ENCODE data around the gene LNX2.

The LNX2 gene

DNA sequence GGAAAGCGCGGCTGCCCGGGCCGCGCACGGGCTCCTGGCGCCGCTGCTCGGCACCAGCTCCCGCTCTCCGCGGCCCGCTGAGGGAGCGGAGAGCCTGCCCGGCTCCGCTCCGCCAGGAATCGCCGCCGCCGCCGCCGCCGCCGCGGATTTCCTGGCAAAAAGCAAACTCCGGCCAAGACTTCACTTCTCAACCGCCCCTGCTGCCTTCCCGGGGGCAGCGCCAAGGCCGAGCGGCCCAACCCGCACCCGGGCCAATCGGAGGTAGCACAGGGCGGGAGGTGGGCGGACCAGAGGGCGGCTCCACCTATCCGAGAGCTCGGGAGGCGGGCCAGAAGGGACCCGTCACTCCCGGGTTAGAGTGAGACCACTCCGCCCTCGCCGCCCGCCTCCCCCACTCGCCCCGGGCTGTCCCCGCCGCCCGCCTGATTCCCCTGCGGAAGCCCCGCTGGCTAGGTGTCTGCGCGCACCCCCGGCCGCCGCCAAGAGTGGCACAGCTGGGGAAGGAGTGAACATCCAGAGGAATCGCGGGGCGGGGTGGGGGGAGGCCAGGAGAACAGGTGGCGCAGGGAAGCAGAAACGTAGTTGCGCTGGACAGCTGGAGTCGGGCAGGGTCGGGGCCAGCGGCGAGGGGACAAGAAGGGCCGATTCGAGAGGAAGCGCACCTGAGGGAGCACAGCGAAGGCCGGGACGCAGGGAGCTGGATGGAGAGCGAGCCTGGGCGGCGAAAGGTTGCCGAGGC is at the start of gene LNX2:
TSS of gene LNX2 (minus strand) at position 153 of the 739 bp plus-strand sequence. CDS start 38,826 bp downstream, outside the sequence.
- DNase-seq, result peak; percentile 97

DNA sequence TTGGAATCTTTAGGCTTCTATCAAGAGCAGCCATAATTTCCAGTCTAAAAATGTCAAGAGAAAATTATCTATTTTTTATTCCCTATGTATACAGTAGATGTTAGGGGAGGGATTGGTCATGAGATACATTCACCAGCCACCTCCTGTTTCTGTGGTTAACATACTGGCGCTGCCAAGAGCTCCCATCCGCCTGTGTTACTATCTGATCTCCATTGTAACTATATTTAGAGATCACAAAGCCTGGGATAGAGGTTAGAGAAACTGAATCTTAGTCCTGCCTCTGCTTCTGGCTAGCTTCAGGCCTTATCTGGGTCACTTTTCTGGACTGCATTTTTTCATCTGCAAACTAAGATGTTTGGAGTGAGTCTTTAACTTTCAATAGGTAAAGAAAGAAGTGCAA is 47.6 kb upstream of the LNX2 start:
- no peak for DNase-seq

DNA sequence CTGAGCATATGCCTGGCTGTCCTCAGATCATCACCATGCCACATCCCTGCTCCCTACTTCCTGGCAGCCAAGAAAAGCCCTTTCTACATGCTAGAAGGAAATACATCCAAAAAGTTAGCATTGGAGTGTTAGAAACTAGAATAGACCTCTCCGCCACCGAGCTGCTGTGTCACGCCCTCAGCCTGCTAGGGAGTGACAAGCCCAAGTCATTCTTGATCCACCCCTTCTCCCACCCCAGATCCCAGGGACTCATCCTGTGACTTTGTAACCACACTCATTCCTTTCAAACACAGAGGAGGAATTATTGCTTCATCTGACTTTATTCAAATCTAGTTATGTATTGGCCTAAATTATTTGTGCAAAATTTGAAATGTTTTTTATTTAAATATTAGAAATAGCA is 46.6 kb upstream of the LNX2 start:
- DNase-seq, result no peak

GRCh38 chr13:27665761-27666160 is 45.4 kb upstream of the LNX2 start:
- no peak for DNase-seq

DNA sequence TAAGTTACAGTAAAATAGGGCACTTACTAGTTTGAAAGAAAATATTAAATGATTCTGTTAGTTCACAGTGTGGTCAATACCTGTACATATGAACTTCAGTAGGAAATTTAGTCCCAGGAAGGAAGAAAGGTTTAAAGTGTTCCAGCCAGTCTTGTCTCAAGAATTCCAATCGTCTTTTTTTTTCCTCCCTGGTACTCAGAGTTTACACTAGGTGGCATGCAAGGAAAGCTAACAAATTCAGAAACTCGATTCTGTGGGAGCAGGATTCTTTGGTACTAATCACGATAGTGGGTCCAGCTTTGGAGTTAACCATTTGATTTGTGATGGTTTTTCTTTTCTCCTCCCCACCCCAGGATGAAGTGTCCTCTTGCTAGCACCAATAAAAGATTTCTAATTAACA is 45.0 kb upstream of the LNX2 start:
- no peak for DNase-seq

- no peak for DNase-seq
Observed at GRCh38 chr13:27663947-27664346, 43.6 kb upstream of the LNX2 start.

DNA sequence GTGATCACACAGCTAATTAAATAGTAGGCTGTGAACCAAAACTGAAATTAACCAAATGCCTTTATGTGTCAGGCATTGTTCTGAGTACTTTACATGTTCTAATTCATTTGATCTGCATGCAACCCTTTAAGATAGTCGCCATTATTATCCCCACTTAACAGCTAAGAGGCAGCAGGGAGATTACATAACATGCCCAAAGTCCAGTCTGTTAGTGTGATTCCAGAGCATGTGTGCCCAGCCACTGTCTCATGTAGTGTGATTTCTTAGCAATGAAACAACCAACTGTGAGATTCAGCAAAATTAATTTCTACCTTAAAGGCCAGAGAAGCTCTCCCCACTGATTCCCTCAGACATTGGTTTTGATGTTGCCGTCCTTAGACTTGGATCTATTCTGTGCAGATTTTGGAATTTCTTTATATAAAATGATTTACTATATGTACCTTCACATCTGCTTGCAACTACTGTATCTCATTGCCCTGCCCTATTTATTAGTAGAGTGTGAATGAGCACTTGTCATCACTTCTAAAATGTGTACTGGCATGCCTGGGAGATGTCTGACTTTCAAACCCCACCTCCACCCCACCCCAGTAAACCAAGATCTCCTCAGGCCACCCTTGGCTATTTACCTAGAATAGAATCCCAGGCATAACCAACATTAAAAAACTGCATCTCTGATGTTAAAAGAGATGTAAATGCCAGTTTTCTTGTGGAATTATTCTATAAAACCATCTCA is 42.6 kb upstream of the LNX2 start:
- no peak for DNase-seq

GRCh38 chr13:27661017-27661416 is 40.7 kb upstream of the LNX2 start:
- DNase-seq, result no peak

GRCh38 chr13:27660511-27660910 is 40.2 kb upstream of the LNX2 start:
- DNase-seq, result no peak

GRCh38 chr13:27659145-27659865 is 39.0 kb upstream of the LNX2 start:
- DNase-seq, result no peak

GRCh38 chr13:27658546-27658945 is 38.2 kb upstream of the LNX2 start:
- peak; percentile 45 for DNase-seq

DNA sequence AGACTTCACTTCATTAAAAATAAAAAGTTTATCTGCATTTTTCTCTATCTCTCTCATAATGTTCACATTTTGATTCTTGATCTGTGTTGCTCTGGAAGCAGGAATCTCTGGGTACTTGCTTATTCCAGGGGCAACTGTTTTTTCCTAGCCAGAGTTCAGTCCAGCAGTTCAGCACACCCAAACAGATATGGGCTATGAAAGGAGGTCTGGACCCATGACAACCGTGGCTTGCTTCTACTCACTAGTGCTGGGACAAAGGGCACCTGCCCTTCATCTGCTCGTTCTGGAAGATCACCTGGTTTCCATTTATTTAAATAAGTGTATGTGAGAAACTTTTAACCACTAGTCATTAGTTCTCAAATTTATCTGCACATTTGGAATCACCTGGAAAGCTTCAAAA is 37.4 kb upstream of the LNX2 start:
- DNase-seq, result no peak

DNA sequence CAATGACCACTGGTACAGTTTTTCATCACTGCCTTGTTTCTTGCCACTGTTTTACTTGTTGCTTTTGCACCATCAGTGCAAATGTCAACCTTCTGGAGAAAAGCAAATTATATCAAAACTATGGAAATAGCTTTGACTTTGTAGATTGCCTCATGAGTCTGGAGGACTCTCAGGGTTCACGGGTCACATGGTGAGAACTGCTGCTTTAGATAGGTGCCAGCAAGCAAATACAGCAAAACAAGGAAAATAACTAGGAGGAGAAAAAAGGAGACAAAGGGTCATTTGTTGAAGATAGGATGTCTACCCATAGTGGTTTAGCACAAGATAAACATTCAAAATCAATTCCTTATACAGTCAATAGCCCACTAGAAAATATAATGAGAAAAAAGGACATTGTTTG is 34.5 kb upstream of the LNX2 start:
- DNase-seq, result no peak

GRCh38 chr13:27654059-27654458 is 33.7 kb upstream of the LNX2 start:
- DNase-seq, result no peak

DNA sequence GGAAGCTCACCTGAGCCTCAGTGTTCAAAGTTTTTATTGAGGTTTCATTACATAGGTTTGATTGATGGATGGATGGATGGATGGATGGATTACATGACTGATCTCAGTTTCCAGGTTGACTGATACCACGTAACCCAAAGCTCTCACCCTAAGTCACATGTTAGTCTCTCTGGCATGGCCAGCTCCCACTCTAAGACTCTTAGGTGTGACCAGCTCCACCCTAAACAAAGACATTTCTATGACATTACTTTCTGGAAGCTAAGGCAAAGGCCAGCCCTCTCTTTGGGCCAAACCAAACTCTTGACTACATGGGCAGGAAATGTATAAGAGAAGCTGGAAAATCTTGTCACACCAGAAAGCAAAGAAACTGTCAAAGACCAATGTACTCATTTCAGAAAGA is 30.0 kb upstream of the LNX2 start:
- no peak for DNase-seq

DNA sequence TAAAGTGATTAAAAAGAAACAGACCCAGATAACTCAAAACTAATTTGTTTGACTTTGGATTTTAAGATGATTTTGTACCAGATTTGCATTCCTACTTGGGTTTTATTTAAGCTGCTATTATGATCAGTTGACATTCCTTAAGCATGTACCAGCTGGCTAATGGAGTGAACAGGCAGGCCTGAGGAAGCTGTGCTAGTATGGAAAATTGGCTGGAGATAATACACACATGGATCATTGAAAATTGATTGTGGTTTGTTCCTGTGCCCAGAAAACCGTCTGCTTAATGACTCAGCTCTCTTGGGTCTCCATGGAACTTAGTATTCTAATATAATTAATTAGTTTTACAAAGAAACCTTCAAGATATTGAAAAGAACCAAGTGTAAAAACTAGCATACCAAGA is 24.0 kb upstream of the LNX2 start:
- peak; percentile 61 for DNase-seq

- DNase-seq, result no peak
Observed at GRCh38 chr13:27643334-27644132, 23.2 kb upstream of the LNX2 start.

DNA sequence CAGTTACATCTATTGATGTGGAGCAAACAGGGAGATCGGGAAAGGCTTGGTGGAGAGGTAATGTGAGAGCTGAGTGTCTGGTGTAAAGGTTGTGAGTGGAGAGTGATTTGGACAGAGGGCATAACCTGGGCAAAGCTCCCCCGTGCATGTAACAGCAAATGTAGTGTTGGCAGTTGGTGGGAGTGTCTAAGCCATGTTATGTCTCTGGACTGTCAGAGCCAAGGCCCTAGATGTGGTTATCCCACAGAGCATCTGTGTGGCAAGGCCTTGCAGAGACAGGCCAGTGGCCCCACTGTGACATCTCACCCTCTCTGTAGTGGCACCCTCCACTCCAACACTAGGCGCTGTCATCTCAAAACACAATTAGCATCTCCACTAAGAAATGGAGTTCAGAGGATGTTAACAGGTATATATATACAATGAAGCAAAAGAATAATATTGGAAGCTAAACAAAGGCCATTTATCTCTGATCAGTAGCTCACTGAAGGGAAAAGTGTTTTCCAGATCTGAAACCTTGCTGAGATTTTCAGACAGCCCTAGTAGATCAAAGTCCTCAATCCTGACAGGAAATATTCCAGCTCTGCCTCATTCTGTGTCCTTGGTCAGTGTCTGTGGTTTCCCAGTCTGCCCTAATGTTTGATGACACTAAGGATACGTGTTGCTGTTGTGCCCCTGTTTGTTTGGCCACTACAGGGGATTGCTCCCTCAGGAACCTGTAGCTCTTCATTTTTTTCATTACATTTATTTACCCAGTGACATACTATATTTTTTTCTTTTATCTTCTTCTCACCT is 21.6 kb upstream of the LNX2 start:
- DNase-seq, result no peak

DNA sequence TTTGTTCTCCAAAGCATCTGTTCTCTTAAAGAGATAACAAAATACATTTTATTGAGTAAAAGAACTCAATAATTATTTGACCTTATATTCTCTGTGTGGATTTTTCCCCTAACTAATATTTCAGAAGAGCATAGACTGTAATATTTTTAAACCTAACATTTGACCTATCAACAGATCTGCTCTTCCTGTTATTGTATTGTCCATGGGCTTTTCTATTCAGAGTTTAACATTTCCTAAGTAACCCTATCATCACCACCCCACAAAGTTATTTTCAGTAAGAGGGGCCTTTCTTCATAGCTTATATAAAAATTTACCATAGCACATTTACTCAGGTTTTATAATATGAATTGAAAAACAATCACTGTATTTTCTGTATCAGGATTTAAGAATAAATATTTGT is 18.9 kb upstream of the LNX2 start:
- no peak for DNase-seq

- DNase-seq, result no peak
Observed at GRCh38 chr13:27638521-27638920, 18.2 kb upstream of the LNX2 start.

- DNase-seq, result no peak
Observed at GRCh38 chr13:27638001-27638400, 17.7 kb upstream of the LNX2 start.

DNA sequence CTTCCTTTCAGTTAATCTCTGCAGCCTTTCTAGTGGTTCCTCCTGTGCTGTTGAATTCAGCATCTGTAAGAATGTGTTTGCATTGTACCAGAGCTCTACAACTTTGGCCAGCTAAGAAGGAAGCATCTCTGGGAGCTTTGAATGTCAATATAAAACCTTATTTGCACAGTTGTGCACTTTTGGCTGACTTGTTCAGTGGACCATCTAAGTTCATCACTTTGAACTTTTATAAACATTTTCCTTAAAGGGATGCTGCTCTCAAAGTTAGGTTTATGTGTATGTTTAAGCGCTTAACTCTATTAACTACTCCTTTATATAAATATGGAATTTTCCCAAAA is 16.9 kb upstream of the LNX2 start:
- no peak for DNase-seq

All from EL (cell line).